Stimulated activated CD4-positive, alpha-beta T cell treated with anti-CD3 and anti-CD28 coated beads, Interleukin-12 subunit alpha, Interleukin-12 subunit beta, amount 100 ng/mL, for 24 hours (primary cell): ENCODE measurements around the gene CSDE1.

ENCODE experiments used
- DNase-seq, 2 experiments: peaks; one replicate each; pipeline ENCODE4 v3.0.0-alpha.2; 2020; ENCODE audit warnings: low read depth in 2 of 2

Gene CSDE1

GRCh38 chr1:114749835-114750234 lies 7.9 kb downstream of the CSDE1 start:
- no peak for DNase-seq

GRCh38 chr1:114746450-114747121 lies 11.2 kb downstream of the CSDE1 start:
- DNase-seq, result no peak

- no peak for DNase-seq
These were observed 12.5 kb downstream of the CSDE1 start for GRCh38 chr1:114745291-114745690.

- DNase-seq, result no peak
These were observed 15.6 kb downstream of the CSDE1 start for GRCh38 chr1:114741963-114742746.

- no peak for DNase-seq
These were observed 17.5 kb downstream of the CSDE1 start for GRCh38 chr1:114740331-114740730.

- no peak for DNase-seq
These were observed 20.4 kb downstream of the CSDE1 start for GRCh38 chr1:114737314-114737849.

GRCh38 chr1:114735479-114735878 lies 22.3 kb downstream of the CSDE1 start:
- DNase-seq, result no peak

- DNase-seq, result no peak
These were observed 28.0 kb downstream of the CSDE1 start for GRCh38 chr1:114729782-114730181.

- DNase-seq, result no peak
These were observed 29.2 kb downstream of the CSDE1 start for GRCh38 chr1:114728553-114728952.

- DNase-seq, result no peak
These were observed 32.6 kb downstream of the CSDE1 start for GRCh38 chr1:114725230-114725629.

- DNase-seq, result no peak
These were observed 33.9 kb downstream of the CSDE1 start for GRCh38 chr1:114723915-114724314.

GRCh38 chr1:114723457-114723856 lies 34.3 kb downstream of the CSDE1 start:
- no peak for DNase-seq

GRCh38 chr1:114720492-114720891 lies 37.3 kb downstream of the CSDE1 start:
- DNase-seq, result no peak

GRCh38 chr1:114719424-114719787 lies 38.4 kb downstream of the CSDE1 start:
- DNase-seq, result no peak

GRCh38 chr1:114718661-114719423 lies 38.9 kb downstream of the CSDE1 start:
- peak in 1 of 2 experiments; percentile 8 for DNase-seq

GRCh38 chr1:114716304-114717170 lies 41.2 kb downstream of the CSDE1 start, which contains the start of gene NRAS:
NRAS (minus strand) TSS chr1:114716771; CDS start chr1:114716160, 611 bp downstream.
- DNase-seq, result peak; percentile 90 to 95

- DNase-seq, result no peak
These were observed 41.9 kb downstream of the CSDE1 start for GRCh38 chr1:114715952-114716303.

- no peak for DNase-seq
These were observed 44.8 kb downstream of the CSDE1 start for GRCh38 chr1:114712977-114713376.

- DNase-seq, result no peak
These were observed 47.4 kb downstream of the CSDE1 start for GRCh38 chr1:114710360-114710759.

- no peak for DNase-seq
These were observed 50.2 kb downstream of the CSDE1 start for GRCh38 chr1:114707604-114708003.

GRCh38 chr1:114703242-114703641 lies 54.5 kb downstream of the CSDE1 start:
- no peak for DNase-seq
